ENCODE data around the gene SLC46A1. TPM values are rescaled to one million over a fixed set of nuclear protein-coding genes. Genes with fewer than 3 reads are reported as not detected.

Gene SLC46A1
- total and polyA plus RNA-seq, 2 of the 8 experiments (the other 6 are each of a cell fraction or from before 2014, with no cell fraction given) = 5.3 to 8.7 TPM

GRCh38 chr17:28402224-28402630, 3.8 kb downstream of the SLC46A1 start (continued):
- TF ChIP-seq HDAC2 (IDR thresholded peaks at IDR 0.05; ENCODE audit: borderline replicate concordance in 1 of 2, low read depth in 2 of 2, low read length in 2 of 2) = peak; percentile 59 to 62; a peak in 1 of 4 replicates
- TF ChIP-seq RFX5 (IDR thresholded peaks at IDR 0.05; ENCODE audit: borderline replicate concordance, low read depth, low read length) = no peak
- TF ChIP-seq EP300 (IDR thresholded peaks at IDR 0.05; ENCODE audit: borderline replicate concordance in 1 of 2, low read depth in 2 of 2, low read length in 2 of 2) = peak in 1 of 2 experiments; percentile 87; a peak in 1 of 3 replicates
- peak; percentile 12 to 68 for TF ChIP-seq BCL11A (IDR thresholded peaks at IDR 0.05; ENCODE audit: low read depth in 2 of 2, low read length in 2 of 2)
- peak; percentile 57; the same call in 1 of the 2 replicates for TF ChIP-seq YY1 (IDR thresholded peaks at IDR 0.05; ENCODE audit: low read depth, low read length)
- TF ChIP-seq, protein P1, sequence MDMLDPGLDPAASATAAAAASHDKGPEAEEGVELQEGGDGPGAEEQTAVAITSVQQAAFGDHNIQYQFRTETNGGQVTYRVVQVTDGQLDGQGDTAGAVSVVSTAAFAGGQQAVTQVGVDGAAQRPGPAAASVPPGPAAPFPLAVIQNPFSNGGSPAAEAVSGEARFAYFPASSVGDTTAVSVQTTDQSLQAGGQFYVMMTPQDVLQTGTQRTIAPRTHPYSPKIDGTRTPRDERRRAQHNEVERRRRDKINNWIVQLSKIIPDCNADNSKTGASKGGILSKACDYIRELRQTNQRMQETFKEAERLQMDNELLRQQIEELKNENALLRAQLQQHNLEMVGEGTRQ (IDR thresholded peaks at IDR 0.05; ENCODE audit: low read length) = no peak
- no peak for TF ChIP-seq NRF1 (IDR thresholded peaks at IDR 0.05; ENCODE audit: low read depth, low read length)
- TF ChIP-seq RNF2 (IDR thresholded peaks at IDR 0.05; ENCODE audit: borderline replicate concordance, low read depth, low read length, missing control alignments, poor library complexity, severe bottlenecking) = no peak
- TF ChIP-seq, protein P2, sequence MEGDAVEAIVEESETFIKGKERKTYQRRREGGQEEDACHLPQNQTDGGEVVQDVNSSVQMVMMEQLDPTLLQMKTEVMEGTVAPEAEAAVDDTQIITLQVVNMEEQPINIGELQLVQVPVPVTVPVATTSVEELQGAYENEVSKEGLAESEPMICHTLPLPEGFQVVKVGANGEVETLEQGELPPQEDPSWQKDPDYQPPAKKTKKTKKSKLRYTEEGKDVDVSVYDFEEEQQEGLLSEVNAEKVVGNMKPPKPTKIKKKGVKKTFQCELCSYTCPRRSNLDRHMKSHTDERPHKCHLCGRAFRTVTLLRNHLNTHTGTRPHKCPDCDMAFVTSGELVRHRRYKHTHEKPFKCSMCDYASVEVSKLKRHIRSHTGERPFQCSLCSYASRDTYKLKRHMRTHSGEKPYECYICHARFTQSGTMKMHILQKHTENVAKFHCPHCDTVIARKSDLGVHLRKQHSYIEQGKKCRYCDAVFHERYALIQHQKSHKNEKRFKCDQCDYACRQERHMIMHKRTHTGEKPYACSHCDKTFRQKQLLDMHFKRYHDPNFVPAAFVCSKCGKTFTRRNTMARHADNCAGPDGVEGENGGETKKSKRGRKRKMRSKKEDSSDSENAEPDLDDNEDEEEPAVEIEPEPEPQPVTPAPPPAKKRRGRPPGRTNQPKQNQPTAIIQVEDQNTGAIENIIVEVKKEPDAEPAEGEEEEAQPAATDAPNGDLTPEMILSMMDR (IDR thresholded peaks at IDR 0.05; ENCODE audit: control extremely low read depth in 1 of 3, insufficient read depth in 1 of 3, low read depth in 1 of 3, low read length in 3 of 3) = no peak
- TF ChIP-seq CHD1 (IDR thresholded peaks at IDR 0.05; ENCODE audit: low read depth, low read length) = no peak
- peak; percentile 43; the same call in 1 of the 2 replicates for TF ChIP-seq EGR1 (IDR thresholded peaks at IDR 0.05; ENCODE audit: borderline replicate concordance, low read depth, low read length)
- peak; percentile 90 for TF ChIP-seq TCF12 (IDR thresholded peaks at IDR 0.05; ENCODE audit: low read depth, low read length)
- peak; percentile 56; the same call in 1 of the 2 replicates for TF ChIP-seq SP1 (IDR thresholded peaks at IDR 0.05; ENCODE audit: low read depth, low read length)
- TF ChIP-seq POU5F1 (IDR thresholded peaks at IDR 0.05; ENCODE audit: low read depth, low read length) = no peak
